HepG2 (cell line): ENCODE results near the gene ANGPTL2. TPM values are rescaled to one million over a fixed set of nuclear protein-coding genes. Genes with fewer than 3 reads are reported as not detected.

Experiments used
- ATF3 ChIP-seq: sonication (generic); formaldehyde crosslinking; IDR thresholded peaks from 2 replicates; pipeline ENCODE4 v1.4.0; 2020; ENCODE audit warnings: missing genetic modification reagents
- DBP ChIP-seq: sonication (generic); formaldehyde crosslinking; IDR thresholded peaks from 2 replicates; pipeline ENCODE4 v1.4.0; 2020; ENCODE audit warnings: missing genetic modification reagents; ENCODE audit errors: not compliant biosample characterization
- EED ChIP-seq: sonication (generic); formaldehyde crosslinking; IDR thresholded peaks from 2 replicates; pipeline ENCODE4 v1.5.0; 2020; ENCODE audit warnings: mild to moderate bottlenecking, missing genetic modification reagents
- FOSL2 ChIP-seq: sonication (generic); formaldehyde crosslinking; IDR thresholded peaks from 2 replicates; pipeline ENCODE4 v1.4.0; 2020; ENCODE audit warnings: missing genetic modification reagents
- HES4 ChIP-seq: sonication (generic); formaldehyde crosslinking; IDR thresholded peaks from 2 replicates; pipeline ENCODE4 v1.9.0; 2021; ENCODE audit warnings: mild to moderate bottlenecking, missing genetic modification reagents, borderline replicate concordance
- JUNB ChIP-seq: sonication (generic); formaldehyde crosslinking; IDR thresholded peaks from 2 replicates; pipeline ENCODE4 v1.8.0; 2022; ENCODE audit warnings: missing genetic modification reagents, mild to moderate bottlenecking, borderline replicate concordance
- KDM3A ChIP-seq: IDR thresholded peaks from 2 replicates; pipeline ENCODE4 v1.6.1; 2018; ENCODE audit warnings: low read depth, missing compliant biosample characterization
- KLF15 ChIP-seq: sonication (generic); formaldehyde crosslinking; IDR thresholded peaks from 2 replicates; pipeline ENCODE4 v1.8.1; 2023; ENCODE audit warnings: borderline replicate concordance, mild to moderate bottlenecking, inconsistent platforms, missing genetic modification reagents, mixed read lengths
- MTA3 ChIP-seq: sonication (generic); formaldehyde crosslinking; IDR thresholded peaks from 2 replicates; pipeline ENCODE4 v1.4.0; 2020; ENCODE audit warnings: missing genetic modification reagents
- MXD3 ChIP-seq: IDR thresholded peaks from 2 replicates; pipeline ENCODE4 v1.6.1; 2016; ENCODE audit warnings: mild to moderate bottlenecking, missing biosample characterization, missing genetic modification reagents
- NFATC3 ChIP-seq: sonication (generic); formaldehyde crosslinking; IDR thresholded peaks from 2 replicates; pipeline ENCODE4 v1.5.1; 2020; ENCODE audit warnings: mild to moderate bottlenecking, missing genetic modification reagents
- NR1H2 ChIP-seq: sonication (generic); formaldehyde crosslinking; IDR thresholded peaks from 2 replicates; pipeline ENCODE4 v1.8.1; 2022; ENCODE audit warnings: low read depth, missing genetic modification reagents, borderline replicate concordance
- NR2F2 ChIP-seq: IDR thresholded peaks from 2 replicates; pipeline ENCODE4 v1.6.1; 2012; ENCODE audit warnings: low read depth, inconsistent platforms, borderline replicate concordance
- PCBP1 ChIP-seq: fragments of 200-400 bp; formaldehyde crosslinking; IDR thresholded peaks from 2 replicates; pipeline ENCODE4 v1.6.1; 2017; ENCODE audit warnings: mild to moderate bottlenecking, low read depth, low read length, borderline replicate concordance
- PITX1 ChIP-seq: sonication (generic); formaldehyde crosslinking; IDR thresholded peaks from 2 replicates; pipeline ENCODE4 v1.5.1; 2020; ENCODE audit warnings: mild to moderate bottlenecking, missing genetic modification reagents
- TAF15 ChIP-seq: fragments of 200-400 bp; formaldehyde crosslinking; IDR thresholded peaks from one replicate; pipeline ENCODE4 v1.6.1; 2018; ENCODE audit warnings: mild to moderate bottlenecking, low read depth, low read length; ENCODE audit not compliant: poor library complexity, severe bottlenecking
- TCF12 ChIP-seq, 2 experiments: fragments of 450-650 bp in 1 of 2; sonication (generic) in 1 of 2; formaldehyde crosslinking in 1 of 2; IDR thresholded peaks; 2 replicates each; pipeline versions ENCODE4 v1.6.1 to v1.8.0; 2017 to 2022; ENCODE audit warnings: antibody characterized with exemption in 1 of 2, mild to moderate bottlenecking in 1 of 2, missing genetic modification reagents in 1 of 2, moderate library complexity in 1 of 2
- TEAD3 ChIP-seq: optimal IDR thresholded peaks from 2 replicates; pipeline ENCODE3; 2016; ENCODE audit warnings: borderline replicate concordance
- UBTF ChIP-seq: sonication (generic); formaldehyde crosslinking; IDR thresholded peaks from 2 replicates; pipeline ENCODE4 v1.4.0; 2020; ENCODE audit warnings: mild to moderate bottlenecking, missing genetic modification reagents
- ZBTB25 ChIP-seq: IDR thresholded peaks from 2 replicates; pipeline ENCODE4 v1.6.1; 2018; ENCODE audit warnings: missing genetic modification reagents
- ZBTB38 ChIP-seq: sonication (generic); formaldehyde crosslinking; IDR thresholded peaks from 2 replicates; pipeline ENCODE4 v1.5.1; 2020; ENCODE audit warnings: mild to moderate bottlenecking, missing genetic modification reagents
- ZMAT3 ChIP-seq: sonication (generic); formaldehyde crosslinking; conservative IDR thresholded peaks from 2 replicates; pipeline ENCODE4 v1.7.0; 2021; ENCODE audit warnings: missing genetic modification reagents
- ZNF160 ChIP-seq: sonication (generic); formaldehyde crosslinking; IDR thresholded peaks from 2 replicates; pipeline ENCODE4 v1.8.0; 2022; ENCODE audit warnings: mild to moderate bottlenecking, inconsistent platforms, missing genetic modification reagents
- ZNF3 ChIP-seq: IDR thresholded peaks from 2 replicates; pipeline ENCODE4 v1.7.0; 2017; ENCODE audit warnings: inconsistent platforms
- ZNF326 ChIP-seq: sonication (generic); formaldehyde crosslinking; IDR thresholded peaks from 2 replicates; pipeline ENCODE4 v1.4.0; 2020; ENCODE audit warnings: missing genetic modification reagents, borderline replicate concordance
- ZNF615 ChIP-seq: sonication (generic); formaldehyde crosslinking; IDR thresholded peaks from 2 replicates; pipeline ENCODE4 v1.5.0; 2020; ENCODE audit warnings: mild to moderate bottlenecking, missing genetic modification reagents, borderline replicate concordance
- ZNF776 ChIP-seq: sonication (generic); formaldehyde crosslinking; IDR thresholded peaks from 2 replicates; pipeline ENCODE4 v1.4.0; 2020; ENCODE audit warnings: mild to moderate bottlenecking, missing genetic modification reagents
- ZNF792 ChIP-seq: IDR thresholded peaks from 2 replicates; pipeline ENCODE4 v1.6.1; 2016
- polyA plus RNA-seq, 8 experiments: library from polyadenylated mRNA; depleted of rRNA in 3 of 8; stranded (reverse) in 7 of 8; unstranded in 1 of 8; fragments of >200 nt; fragmentation: Illumina TruSeq in 4 of 8; extraction: Trizol in 4 of 8; gene quantifications; 2 replicates each; pipeline versions ENCODE4 v1.2.1 to v1.2.3, GENCODE V29; 2011 to 2016; ENCODE audit warnings: low read depth in 4 of 8, missing spikeins in 1 of 8, mixed read lengths in 1 of 8; ENCODE audit not compliant: insufficient read depth in 1 of 8
- total RNA-seq, 5 experiments: library from RNA; depleted of rRNA; stranded (reverse); fragments of >200 nt; fragmentation: Illumina TruSeq; extraction: Trizol; gene quantifications; 2 replicates each; pipeline ENCODE4 v1.2.3, GENCODE V29; 2016; ENCODE audit warnings: low read depth in 1 of 5

The ANGPTL2 gene
- total and polyA plus RNA-seq, 2 of the 13 experiments (the other 11 are each of a cell fraction or from before 2014, with no cell fraction given), result 0.91 to 21.0 TPM

GRCh38 chr9:127109212-127109711 is 13.2 kb downstream of the ANGPTL2 start (continued):
- TF ChIP-seq UBTF (peak; percentile 26; the same call in 1 of the 2 replicates), ATF3 (CRISPR knock-in tag) (no peak), NR2F2 (peak; percentile 55; the same call in 1 of the 2 replicates), PITX1 (CRISPR knock-in tag) (peak; percentile 12; the same call in 1 of the 2 replicates), ZNF792 (CRISPR knock-in tag) (no peak), ZNF615 (CRISPR knock-in tag) (no peak), KLF15 (CRISPR knock-in tag) (no peak), ZBTB38 (CRISPR knock-in tag) (no peak), ZNF326 (no peak), TEAD3 (CRISPR knock-in tag) (peak; percentile 45), MTA3 (no peak), ZNF3 (CRISPR knock-in tag) (0 out of 2 replicates have a peak, but pooled peaks have one; percentile 31), PCBP1 (no peak), NR1H2 (no peak), ZNF776 (CRISPR knock-in tag) (no peak), EED (CRISPR knock-in tag) (no peak), TCF12 (IDR thresholded peaks at IDR 0.05) (no peak), TCF12 (CRISPR knock-in tag; IDR thresholded peaks at IDR 0.05) (no peak), HES4 (CRISPR knock-in tag) (no peak), MXD3 (CRISPR knock-in tag) (no peak), ZBTB25 (CRISPR knock-in tag) (no peak), JUNB (CRISPR knock-in tag) (no peak), ZNF160 (no peak), NFATC3 (CRISPR knock-in tag) (no peak), KDM3A (CRISPR knock-in tag) (no peak), ZMAT3 (CRISPR knock-in tag) (no peak), FOSL2 (CRISPR knock-in tag) (0 out of 2 replicates have a peak, but pooled peaks have one; percentile 24), DBP (CRISPR knock-in tag) (no peak), TAF15 (no peak)
